Neural progenitor cell (in vitro differentiated cells): ENCODE results near the gene CNTNAP2. TPM values are rescaled to one million over a fixed set of nuclear protein-coding genes. Genes with fewer than 3 reads are reported as not detected.

ENCODE experiments used
- DNase-seq: peaks from one replicate; pipeline ENCODE4 v3.0.0-alpha.2; 2016; ENCODE audit warnings: low spot score
- H2AFZ ChIP-seq: fragments of 200-600 bp; sonication (generic); replicated peaks from 2 replicates; pipeline ENCODE4 v1.6.1; 2016; ENCODE audit warnings: antibody characterized with exemption
- H3F3A ChIP-seq: fragments of 200-600 bp; sonication (generic); 2 replicates; pipeline ENCODE4 v1.6.1; 2016; ENCODE audit warnings: antibody characterized with exemption, low read depth
- H3K27ac ChIP-seq: fragments of 200-600 bp; sonication (generic); 2 replicates; pipeline ENCODE4 v1.5.1; 2016; ENCODE audit warnings: mild to moderate bottlenecking
- H3K27me3 ChIP-seq: fragments of 200-600 bp; sonication (generic); 2 replicates; pipeline ENCODE4 v1.6.1; 2016; ENCODE audit warnings: mild to moderate bottlenecking, moderate library complexity
- H3K36me3 ChIP-seq: fragments of 200-600 bp; sonication (generic); 2 replicates; pipeline ENCODE4 v1.5.1; 2016
- H3K4me1 ChIP-seq: fragments of 200-600 bp; sonication (generic); 2 replicates; pipeline ENCODE4 v1.6.1; 2016; ENCODE audit warnings: mixed run types
- H3K4me2 ChIP-seq: fragments of 200-600 bp; sonication (generic); 2 replicates; pipeline ENCODE4 v1.6.1; 2016
- H3K4me3 ChIP-seq: fragments of 200-600 bp; sonication (generic); 2 replicates; pipeline ENCODE4 v1.5.1; 2016
- H3K79me2 ChIP-seq: fragments of 200-600 bp; sonication (generic); 2 replicates; pipeline ENCODE4 v1.6.1; 2016; ENCODE audit warnings: low read depth
- H3K9ac ChIP-seq: fragments of 200-600 bp; sonication (generic); 2 replicates; pipeline ENCODE4 v1.6.1; 2016
- H3K9me3 ChIP-seq: fragments of 200-600 bp; sonication (generic); 2 replicates; pipeline ENCODE4 v1.5.1; 2016; ENCODE audit warnings: low read depth
- H4K20me1 ChIP-seq: fragments of 200-600 bp; sonication (generic); 2 replicates; pipeline ENCODE4 v1.6.1; 2016; ENCODE audit warnings: low read depth
- H3K27ac Mint-ChIP-seq: 3 replicates; pipeline ENCODE4 v1.8.0; 2021; ENCODE audit warnings: mixed read lengths
- H3K27me3 Mint-ChIP-seq: 2 replicates; pipeline ENCODE4 v1.8.0; 2022; ENCODE audit warnings: low read depth, mild to moderate bottlenecking, inconsistent platforms, moderate library complexity, mixed read lengths; ENCODE audit not compliant: insufficient read depth
- H3K36me3 Mint-ChIP-seq: 3 replicates; pipeline ENCODE4 v1.8.0; 2021; ENCODE audit warnings: mixed read lengths
- H3K4me1 Mint-ChIP-seq: 3 replicates; pipeline ENCODE4 v1.8.0; 2021; ENCODE audit warnings: mixed read lengths
- H3K4me3 Mint-ChIP-seq: 3 replicates; pipeline ENCODE4 v1.8.0; 2021; ENCODE audit warnings: mild to moderate bottlenecking, moderate library complexity, mixed read lengths
- H3K9me3 Mint-ChIP-seq: 3 replicates; pipeline ENCODE4 v1.8.0; 2020; ENCODE audit warnings: mixed read lengths
- CTCF ChIP-seq: fragments of 200-600 bp; sonication (generic); IDR thresholded peaks from 2 replicates; pipeline ENCODE4 v1.5.1; 2017; ENCODE audit warnings: antibody characterized with exemption, mild to moderate bottlenecking
- EZH2 ChIP-seq: fragments of 200-600 bp; sonication (generic); IDR thresholded peaks from 2 replicates; pipeline ENCODE4 v1.6.1; 2017; ENCODE audit warnings: antibody characterized with exemption, mild to moderate bottlenecking, moderate library complexity
- EZH2phosphoT487 ChIP-seq: fragments of 200-600 bp; sonication (generic); IDR thresholded peaks from 2 replicates; pipeline ENCODE4 v1.6.1; 2017; ENCODE audit warnings: antibody characterized with exemption
- total RNA-seq: library from RNA; depleted of rRNA; stranded (reverse); fragments of >200 nt; gene quantifications from 2 replicates; pipeline ENCODE4 v1.2.3, GENCODE V29; 2015; ENCODE audit warnings: low replicate concordance

The CNTNAP2 gene
- total RNA-seq, 1 donor from 2014 or later, result 126 TPM

- Mint-ChIP-seq H3K9me3 (peaks cover 2% of the 10 kb centered on the region), H3K27me3 (no peaks in the 10 kb centered on the region), H3K27ac (no peak overlapping the region), H3K4me3 (no peak overlapping the region), H3K4me1 (no peaks in the 10 kb centered on the region), H3K36me3 (no peaks in the 10 kb centered on the region)
- no peak for TF ChIP-seq EZH2
- TF ChIP-seq CTCF, result no peak
- no peak for TF ChIP-seq EZH2phosphoT487
- Histone ChIP-seq H3K4me1 (no peaks in the 10 kb centered on the region), H3K4me2 (no peak overlapping the region), H3K9ac (no peak overlapping the region), H3F3A (no peaks in the 10 kb centered on the region), H3K36me3 (no peaks in the 10 kb centered on the region), H3K27ac (no peak overlapping the region), H3K79me2 (no peaks in the 10 kb centered on the region), H3K4me3 (no peak overlapping the region), H3K9me3 (no peaks in the 10 kb centered on the region), H3K27me3 (no peaks in the 10 kb centered on the region), H2AFZ (no peak overlapping the region), H4K20me1 (no peaks in the 10 kb centered on the region)
- no peak for DNase-seq
Observed at GRCh38 chr7:147235645-147236382, 1119.2 kb downstream of the CNTNAP2 start.

- H3K27ac ChIP-seq, result no peak overlapping the region
- Mint-ChIP-seq H3K27me3 (peaks cover 2% of the 10 kb centered on the region), H3K9me3 (peaks cover 2% of the 10 kb centered on the region), H3K36me3 (no peaks in the 10 kb centered on the region), H3K4me3 (no peak overlapping the region), H3K27ac (no peak overlapping the region), H3K4me1 (no peaks in the 10 kb centered on the region)
- no peaks in the 10 kb centered on the region for H3K36me3 ChIP-seq
- no peak overlapping the region for H3K9ac ChIP-seq
- no peaks in the 10 kb centered on the region for H3K27me3 ChIP-seq
- TF ChIP-seq EZH2, result no peak
- TF ChIP-seq EZH2phosphoT487, result no peak
- no peak for TF ChIP-seq CTCF
- H3K4me3 ChIP-seq, result no peak overlapping the region
- H3K4me2 ChIP-seq, result no peak overlapping the region
- no peaks in the 10 kb centered on the region for H3K79me2 ChIP-seq
- no peak for DNase-seq
- H2AFZ ChIP-seq, result no peak overlapping the region
- no peaks in the 10 kb centered on the region for H3K9me3 ChIP-seq
- no peaks in the 10 kb centered on the region for H3F3A ChIP-seq
- no peaks in the 10 kb centered on the region for H4K20me1 ChIP-seq
- H3K4me1 ChIP-seq, result no peaks in the 10 kb centered on the region
Observed at GRCh38 chr7:147240468-147240867, 1123.9 kb downstream of the CNTNAP2 start.

GRCh38 chr7:147245274-147245673 is 1128.7 kb downstream of the CNTNAP2 start:
- H3K4me1 Mint-ChIP-seq, result no peaks in the 10 kb centered on the region
- H3K9me3 ChIP-seq, result no peaks in the 10 kb centered on the region
- no peaks in the 10 kb centered on the region for H3K36me3 Mint-ChIP-seq
- H3K4me2 ChIP-seq, result no peak overlapping the region
- no peaks in the 10 kb centered on the region for H3K4me1 ChIP-seq
- H3K27me3 Mint-ChIP-seq, result peaks cover 2% of the 10 kb centered on the region
- peaks cover 3% of the 10 kb centered on the region for H3K9me3 Mint-ChIP-seq
- H3F3A ChIP-seq, result no peaks in the 10 kb centered on the region
- no peaks in the 10 kb centered on the region for H3K79me2 ChIP-seq
- TF ChIP-seq EZH2 (no peak), CTCF (peak; percentile 78), EZH2phosphoT487 (no peak)
- no peaks in the 10 kb centered on the region for H4K20me1 ChIP-seq
- H3K27ac ChIP-seq, result no peak overlapping the region
- H3K36me3 ChIP-seq, result no peaks in the 10 kb centered on the region
- no peak overlapping the region for H3K4me3 ChIP-seq
- peak; percentile 51 for DNase-seq
- H2AFZ ChIP-seq, result no peak overlapping the region
- no peaks in the 10 kb centered on the region for H3K27me3 ChIP-seq
- no peak overlapping the region for H3K9ac ChIP-seq
- H3K27ac Mint-ChIP-seq, result no peak overlapping the region
- no peak overlapping the region for H3K4me3 Mint-ChIP-seq
